ENCODE measurements around the gene SCNN1B.

SCNN1B gene

GRCh38 chr16:23402100-23402499 lies 100.0 kb downstream of the SCNN1B start:
- DNase-seq (ENCODE audit: low read depth) = no peak
- TF ChIP-seq, protein P1, sequence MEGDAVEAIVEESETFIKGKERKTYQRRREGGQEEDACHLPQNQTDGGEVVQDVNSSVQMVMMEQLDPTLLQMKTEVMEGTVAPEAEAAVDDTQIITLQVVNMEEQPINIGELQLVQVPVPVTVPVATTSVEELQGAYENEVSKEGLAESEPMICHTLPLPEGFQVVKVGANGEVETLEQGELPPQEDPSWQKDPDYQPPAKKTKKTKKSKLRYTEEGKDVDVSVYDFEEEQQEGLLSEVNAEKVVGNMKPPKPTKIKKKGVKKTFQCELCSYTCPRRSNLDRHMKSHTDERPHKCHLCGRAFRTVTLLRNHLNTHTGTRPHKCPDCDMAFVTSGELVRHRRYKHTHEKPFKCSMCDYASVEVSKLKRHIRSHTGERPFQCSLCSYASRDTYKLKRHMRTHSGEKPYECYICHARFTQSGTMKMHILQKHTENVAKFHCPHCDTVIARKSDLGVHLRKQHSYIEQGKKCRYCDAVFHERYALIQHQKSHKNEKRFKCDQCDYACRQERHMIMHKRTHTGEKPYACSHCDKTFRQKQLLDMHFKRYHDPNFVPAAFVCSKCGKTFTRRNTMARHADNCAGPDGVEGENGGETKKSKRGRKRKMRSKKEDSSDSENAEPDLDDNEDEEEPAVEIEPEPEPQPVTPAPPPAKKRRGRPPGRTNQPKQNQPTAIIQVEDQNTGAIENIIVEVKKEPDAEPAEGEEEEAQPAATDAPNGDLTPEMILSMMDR (IDR thresholded peaks at IDR 0.05; ENCODE audit: low read length, missing control alignments) = no peak
- no peak overlapping the region for H3K4me3 ChIP-seq (replicated peaks; ENCODE audit: low read depth, low read length)

DNA sequence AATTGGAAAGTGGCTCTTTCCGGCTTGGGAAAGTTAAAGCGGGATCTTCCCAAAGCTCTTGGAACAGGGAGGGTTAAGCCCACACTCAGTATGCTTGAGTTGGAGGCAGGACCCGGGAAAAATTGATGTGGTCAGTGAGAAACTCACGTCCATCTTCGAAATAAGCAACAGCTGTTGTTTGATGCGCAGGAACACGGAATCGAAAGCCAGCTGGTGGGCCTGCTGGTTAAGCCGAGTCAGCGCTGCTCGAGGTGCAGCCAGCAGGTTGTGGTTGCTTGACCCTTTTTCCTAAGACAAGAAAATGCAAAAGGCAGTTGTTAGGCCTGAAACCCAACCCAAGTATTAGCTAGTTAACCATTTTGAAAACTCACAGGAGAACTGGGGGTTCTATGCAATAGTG lies 101.4 kb downstream of the SCNN1B start:
- TF ChIP-seq, protein P1 (IDR thresholded peaks at IDR 0.05; ENCODE audit: low read length, missing control alignments) = no peak

DNA sequence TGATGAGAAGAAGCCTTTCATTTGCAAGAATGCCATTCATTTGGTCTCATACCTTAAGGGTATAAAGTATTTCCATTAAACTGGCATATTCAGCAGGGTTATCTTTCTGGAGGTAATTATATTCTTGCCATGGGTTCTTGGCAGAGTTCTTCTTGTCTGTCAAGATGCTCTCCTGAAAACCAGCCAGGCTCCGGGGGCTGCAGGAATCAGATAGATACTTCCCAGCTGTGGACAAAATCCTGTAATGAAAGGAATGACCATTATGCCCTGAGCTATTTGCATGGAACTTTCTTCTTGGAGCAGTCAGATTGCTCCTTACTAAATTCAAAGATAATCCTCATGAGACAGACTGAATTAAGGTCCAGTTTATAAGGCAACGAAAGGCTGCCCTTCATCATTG lies 103.9 kb downstream of the SCNN1B start:
- no peak for DNase-seq (ENCODE audit: low read depth)
- H3K4me3 ChIP-seq (replicated peaks; ENCODE audit: low read depth, low read length) = no peak overlapping the region
- TF ChIP-seq, protein P1 (IDR thresholded peaks at IDR 0.05; ENCODE audit: low read length, missing control alignments) = no peak

More for the DNA sequence above, 101.4 kb downstream of the SCNN1B start:
- no peak for DNase-seq (ENCODE audit: low read depth)
- no peak overlapping the region for H3K4me3 ChIP-seq (replicated peaks; ENCODE audit: low read depth, low read length)

GRCh38 chr16:23406546-23407240 lies 104.6 kb downstream of the SCNN1B start:
- TF ChIP-seq, protein P1 (IDR thresholded peaks at IDR 0.05; ENCODE audit: low read length, missing control alignments) = no peak
- no peak for DNase-seq (ENCODE audit: low read depth)
- H3K4me3 ChIP-seq (replicated peaks; ENCODE audit: low read depth, low read length) = no peak overlapping the region

GRCh38 chr16:23407436-23408127 lies 105.5 kb downstream of the SCNN1B start:
- TF ChIP-seq, protein P1 (IDR thresholded peaks at IDR 0.05; ENCODE audit: low read length, missing control alignments) = no peak
- H3K4me3 ChIP-seq (replicated peaks; ENCODE audit: low read depth, low read length) = no peak overlapping the region
- no peak for DNase-seq (ENCODE audit: low read depth)

- DNase-seq (ENCODE audit: low read depth) = no peak
- no peak overlapping the region for H3K4me3 ChIP-seq (replicated peaks; ENCODE audit: low read depth, low read length)
- TF ChIP-seq, protein P1 (IDR thresholded peaks at IDR 0.05; ENCODE audit: low read length, missing control alignments) = no peak
Measured at GRCh38 chr16:23408242-23408822, 106.2 kb downstream of the SCNN1B start.
